Cardiac muscle cell (in vitro differentiated cells and primary cell): ENCODE data around the gene HYDIN. TPM values are rescaled to one million over a fixed set of nuclear protein-coding genes. Genes with fewer than 3 reads are reported as not detected.

Experiments
- DNase-seq, 2 donors: peaks; one replicate each; pipeline versions ENCODE4 v3.0.0 to v3.0.0-alpha.2; 2010 to 2017; ENCODE audit warnings: low read depth in 1 of 2, low spot score in 1 of 2
- H3K27ac ChIP-seq: fragments of 200-600 bp; sonication (generic); 2 replicates; pipeline ENCODE4 v1.5.1; 2016
- H3K27me3 ChIP-seq: fragments of 200-600 bp; sonication (generic); 2 replicates; pipeline ENCODE4 v1.6.0; 2016; ENCODE audit warnings: control low read depth
- H3K36me3 ChIP-seq: fragments of 200-600 bp; sonication (generic); 2 replicates; pipeline ENCODE4 v1.5.1; 2016; ENCODE audit warnings: control low read depth
- H3K4me1 ChIP-seq: fragments of 200-600 bp; sonication (generic); 2 replicates; pipeline ENCODE4 v1.8.1; 2017; ENCODE audit warnings: low read depth, mild to moderate bottlenecking, mixed run types
- H3K4me3 ChIP-seq: fragments of 200-600 bp; sonication (generic); 2 replicates; pipeline ENCODE4 v1.5.1; 2016; ENCODE audit warnings: mild to moderate bottlenecking
- H3K9me3 ChIP-seq: fragments of 200-600 bp; sonication (generic); 2 replicates; pipeline ENCODE4 v1.5.1; 2017; ENCODE audit warnings: low read depth, mild to moderate bottlenecking, control low read depth
- CTCF ChIP-seq: IDR thresholded peaks from 2 replicates; pipeline ENCODE4 v1.5.1; 2012; ENCODE audit warnings: low read depth, mild to moderate bottlenecking, low read length
- polyA plus RNA-seq: library from polyadenylated mRNA; unstranded; fragments of >200 nt; fragmentation: Nextera tagmentation; extraction: Ambion mirVana; gene quantifications from 2 replicates; pipeline ENCODE4 v1.2.1, GENCODE V29; 2016
- total RNA-seq: library from RNA; depleted of rRNA; stranded (reverse); fragments of >200 nt; gene quantifications from 2 replicates; pipeline ENCODE4 v1.2.3, GENCODE V29; 2016

Gene HYDIN
- total and polyA plus RNA-seq, 2 experiments from 2014 or later: 1.8 to 2.0 TPM

GRCh38 chr16:70808371-70808770 is 422.2 kb downstream of the HYDIN start:
- Histone ChIP-seq H3K36me3 (no peaks in the 10 kb centered on the region), H3K27ac (no peak overlapping the region), H3K27me3 (peaks cover 48% of the 10 kb centered on the region), H3K9me3 (no peaks in the 10 kb centered on the region), H3K4me3 (no peak overlapping the region), H3K4me1 (no peaks in the 10 kb centered on the region)
- no peak for DNase-seq
- no peak for TF ChIP-seq CTCF

- peak in 1 of 2 donors; percentile 49 for DNase-seq
- no peak overlapping the region for H3K27ac ChIP-seq
- no peak for TF ChIP-seq CTCF
- H3K4me1 ChIP-seq: no peaks in the 10 kb centered on the region
- H3K36me3 ChIP-seq: no peaks in the 10 kb centered on the region
- H3K27me3 ChIP-seq: peaks cover 51% of the 10 kb centered on the region
- H3K9me3 ChIP-seq: no peaks in the 10 kb centered on the region
- H3K4me3 ChIP-seq: no peak overlapping the region
These were observed 424.7 kb downstream of the HYDIN start for GRCh38 chr16:70805787-70806186.

GRCh38 chr16:70805380-70805779 is 425.1 kb downstream of the HYDIN start:
- Histone ChIP-seq H3K4me1 (no peaks in the 10 kb centered on the region), H3K36me3 (no peaks in the 10 kb centered on the region), H3K27ac (no peak overlapping the region), H3K9me3 (no peaks in the 10 kb centered on the region), H3K4me3 (no peak overlapping the region), H3K27me3 (peaks cover 51% of the 10 kb centered on the region)
- no peak for TF ChIP-seq CTCF
- DNase-seq: no peak

GRCh38 chr16:70804734-70805169 is 425.8 kb downstream of the HYDIN start:
- TF ChIP-seq CTCF: no peak
- Histone ChIP-seq H3K4me3 (no peak overlapping the region), H3K9me3 (no peaks in the 10 kb centered on the region), H3K4me1 (peaks cover 4% of the 10 kb centered on the region), H3K27ac (no peak overlapping the region), H3K36me3 (no peaks in the 10 kb centered on the region), H3K27me3 (peaks cover 51% of the 10 kb centered on the region)
- DNase-seq: no peak

GRCh38 chr16:70804153-70804733 is 426.3 kb downstream of the HYDIN start:
- DNase-seq: peak in 1 of 2 donors; percentile 89
- no peaks in the 10 kb centered on the region for H3K36me3 ChIP-seq
- peaks cover 51% of the 10 kb centered on the region for H3K27me3 ChIP-seq
- no peak for TF ChIP-seq CTCF
- H3K27ac ChIP-seq: no peak overlapping the region
- peaks cover 4% of the 10 kb centered on the region for H3K4me1 ChIP-seq
- H3K9me3 ChIP-seq: no peaks in the 10 kb centered on the region
- no peak overlapping the region for H3K4me3 ChIP-seq
